WTC11 (cell line): ENCODE results near the gene EFCAB14. TPM values are rescaled to one million over a fixed set of nuclear protein-coding genes. Genes with fewer than 3 reads are reported as not detected.

Experiments used
- ATAC-seq: fragments of 200-7000 bp; cut with Tn5 transposase; 2 replicates; pipeline ENCODE4 v1.10.0; 2021; ENCODE audit warnings: mild to moderate bottlenecking, moderate library complexity
- CTCF ChIA-PET: fragments of 300-600 bp; sonication (Branson Sonifier 250); formaldehyde crosslinking; loops from one replicate; lab custom pipeline; 2021; ENCODE audit warnings: antibody characterized with exemption; lab: Charles Lee
- POLR2A ChIA-PET: fragments of 350-600 bp; sonication (Branson Sonifier 250); formaldehyde crosslinking; loops from one replicate; lab custom pipeline; 2021; ENCODE audit warnings: antibody characterized with exemption; lab: Charles Lee
- DNase-seq: peaks from one replicate; pipeline ENCODE4 v3.0.0; 2021; ENCODE audit warnings: low spot score
- H3K27ac Mint-ChIP-seq: 2 replicates; pipeline ENCODE4 v1.8.0; 2021; ENCODE audit warnings: mixed read lengths
- H3K27me3 Mint-ChIP-seq: 2 replicates; pipeline ENCODE4 v1.8.0; 2021; ENCODE audit warnings: low read depth, mild to moderate bottlenecking, moderate library complexity, mixed read lengths
- H3K36me3 Mint-ChIP-seq: 2 replicates; pipeline ENCODE4 v1.8.0; 2021; ENCODE audit warnings: mixed read lengths
- H3K4me1 Mint-ChIP-seq: 2 replicates; pipeline ENCODE4 v1.8.0; 2022; ENCODE audit warnings: mixed read lengths
- H3K4me3 Mint-ChIP-seq: 2 replicates; pipeline ENCODE4 v1.8.0; 2021; ENCODE audit warnings: mild to moderate bottlenecking, moderate library complexity, mixed read lengths
- H3K9me3 Mint-ChIP-seq: 2 replicates; pipeline ENCODE4 v1.8.0; 2021; ENCODE audit warnings: mixed read lengths
- CBFB ChIP-seq: sonication (generic); formaldehyde crosslinking; IDR thresholded peaks from 2 replicates; pipeline ENCODE4 v1.8.1; 2022; ENCODE audit warnings: mild to moderate bottlenecking, low read depth, missing genetic modification reagents
- EMX1 ChIP-seq: fragments of 250-450 bp; sonication (Bioruptor Pico); IDR thresholded peaks from 2 replicates; pipeline ENCODE4 v1.8.0; 2021; ENCODE audit warnings: mild to moderate bottlenecking
- ETV6 ChIP-seq: sonication (generic); formaldehyde crosslinking; IDR thresholded peaks from 2 replicates; pipeline ENCODE4 v1.8.1; 2022; ENCODE audit warnings: mild to moderate bottlenecking, missing genetic modification reagents
- FOXP1 ChIP-seq: sonication (generic); formaldehyde crosslinking; IDR thresholded peaks from 2 replicates; pipeline ENCODE4 v1.8.0; 2022; ENCODE audit warnings: missing genetic modification reagents, mild to moderate bottlenecking, moderate library complexity, borderline replicate concordance
- GABPB1 ChIP-seq: sonication (generic); formaldehyde crosslinking; IDR thresholded peaks from 2 replicates; pipeline ENCODE4 v1.8.1; 2023; ENCODE audit warnings: mild to moderate bottlenecking, missing genetic modification reagents
- GRHL2 ChIP-seq: fragments of 250-450 bp; sonication (Bioruptor Pico); IDR thresholded peaks from 2 replicates; pipeline ENCODE4 v1.8.0; 2022; ENCODE audit warnings: mild to moderate bottlenecking, moderate library complexity; ENCODE audit not compliant: insufficient replicate concordance, severe bottlenecking
- JUN ChIP-seq: sonication (generic); formaldehyde crosslinking; IDR thresholded peaks from 2 replicates; pipeline ENCODE4 v1.8.0; 2023; ENCODE audit warnings: mild to moderate bottlenecking, missing genetic modification reagents
- MYBL2 ChIP-seq: sonication (generic); formaldehyde crosslinking; IDR thresholded peaks from 2 replicates; pipeline ENCODE4 v1.8.1; 2023; ENCODE audit warnings: mild to moderate bottlenecking, moderate library complexity, missing genetic modification reagents
- NR1H2 ChIP-seq: sonication (generic); formaldehyde crosslinking; IDR thresholded peaks from 2 replicates; pipeline ENCODE4 v1.9.0; 2021; ENCODE audit warnings: mild to moderate bottlenecking, moderate library complexity, missing genetic modification reagents
- SMAD3 ChIP-seq: sonication (generic); formaldehyde crosslinking; IDR thresholded peaks from 2 replicates; pipeline ENCODE4 v1.8.0; 2022; ENCODE audit warnings: missing genetic modification reagents, mild to moderate bottlenecking, borderline replicate concordance
- ZBTB21 ChIP-seq: sonication (generic); formaldehyde crosslinking; IDR thresholded peaks from 2 replicates; pipeline ENCODE4 v1.8.1; 2023; ENCODE audit warnings: mild to moderate bottlenecking, missing genetic modification reagents, borderline replicate concordance
- ZNF317 ChIP-seq: sonication (generic); formaldehyde crosslinking; IDR thresholded peaks from 2 replicates; pipeline ENCODE4 v1.8.1; 2023; ENCODE audit warnings: low read depth, mild to moderate bottlenecking, moderate library complexity, missing genetic modification reagents, borderline replicate concordance
- ZNF671 ChIP-seq: fragments of 250-450 bp; sonication (Bioruptor Pico); IDR thresholded peaks from 2 replicates; pipeline ENCODE4 v1.8.0; 2021; ENCODE audit warnings: mild to moderate bottlenecking
- ZSCAN18 ChIP-seq: fragments of 250-450 bp; sonication (Bioruptor Pico); IDR thresholded peaks from 2 replicates; pipeline ENCODE4 v2.1.2; 2022; ENCODE audit warnings: mild to moderate bottlenecking, moderate library complexity
- total RNA-seq: library from RNA; stranded (reverse); gene quantifications from 3 replicates; pipeline ENCODE4 v1.2.3, GENCODE V29; 2021
- TF ChIP-seq, protein P1 (sequence below): sonication (generic); formaldehyde crosslinking; IDR thresholded peaks from 2 replicates; pipeline ENCODE4 v1.8.1; 2023; ENCODE audit warnings: mild to moderate bottlenecking, missing genetic modification reagents, moderate library complexity
- TF ChIP-seq, protein P2 (sequence below): sonication (generic); formaldehyde crosslinking; IDR thresholded peaks from 2 replicates; pipeline ENCODE4 v1.8.0; 2023; ENCODE audit warnings: missing genetic modification reagents, mild to moderate bottlenecking, borderline replicate concordance
- TF ChIP-seq, protein P3 (sequence below): sonication (generic); formaldehyde crosslinking; IDR thresholded peaks from 2 replicates; pipeline ENCODE4 v1.8.0; 2022; ENCODE audit warnings: mild to moderate bottlenecking, missing genetic modification reagents
- TF ChIP-seq, protein P4 (sequence below): fragments of 200-600 bp; IDR thresholded peaks from 2 replicates; pipeline ENCODE4 v1.8.0; 2022; ENCODE audit warnings: antibody characterized with exemption
- TF ChIP-seq, protein P5 (sequence below): sonication (generic); formaldehyde crosslinking; IDR thresholded peaks from 2 replicates; pipeline ENCODE4 v1.8.1; 2023; ENCODE audit warnings: mild to moderate bottlenecking, missing genetic modification reagents
- TF ChIP-seq, protein P6 (sequence below): fragments of 250-450 bp; sonication (Bioruptor Pico); conservative IDR thresholded peaks from 2 replicates; pipeline ENCODE4 v1.9.0; 2021; ENCODE audit warnings: mild to moderate bottlenecking
- TF ChIP-seq, protein P7 (sequence below): sonication (generic); formaldehyde crosslinking; IDR thresholded peaks from 2 replicates; pipeline ENCODE4 v1.8.1; 2022; ENCODE audit warnings: mild to moderate bottlenecking, moderate library complexity, missing genetic modification reagents

The EFCAB14 gene
- total RNA-seq, 1 experiment from 2014 or later, result 46.2 TPM

DNA sequence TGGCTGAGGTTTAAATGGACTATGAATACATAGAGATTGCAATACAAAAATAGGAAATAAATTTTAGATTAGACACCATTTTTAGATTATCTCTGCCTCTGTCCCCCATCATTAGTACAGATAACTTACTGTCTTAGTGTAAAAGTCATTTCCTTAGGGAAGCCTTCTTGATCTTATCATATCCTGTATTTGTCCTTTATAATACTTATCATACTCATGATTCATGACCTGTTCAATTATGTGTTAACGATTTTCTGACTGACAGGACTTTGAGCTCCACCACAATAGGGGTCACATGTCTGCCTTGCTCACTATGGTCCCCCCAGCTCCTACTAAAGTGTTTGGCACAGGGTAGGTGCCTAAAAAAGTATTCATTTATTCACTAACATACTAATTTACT lies 32.7 kb downstream of the EFCAB14 start:
- CTCF ChIA-PET, result no interaction called here
- H3K27ac Mint-ChIP-seq, result no peak overlapping the region
- ATAC-seq, result no peak

GRCh38 chr1:46684670-46685069 lies 34.2 kb downstream of the EFCAB14 start:
- Mint-ChIP-seq H3K4me3 (no peak overlapping the region), H3K36me3 (peaks cover 76% of the 10 kb centered on the region), H3K27me3 (no peaks in the 10 kb centered on the region), H3K4me1 (no peaks in the 10 kb centered on the region), H3K9me3 (no peaks in the 10 kb centered on the region), H3K27ac (no peak overlapping the region)
- ChIA-PET POLR2A (no interaction called here), CTCF (no interaction called here)
- ATAC-seq (no peak), DNase-seq (no peak)
- TF ChIP-seq EMX1 (CRISPR knock-in tag) (no peak), ZNF317 (no peak), FOXP1 (no peak)
- TF ChIP-seq, protein P1, sequence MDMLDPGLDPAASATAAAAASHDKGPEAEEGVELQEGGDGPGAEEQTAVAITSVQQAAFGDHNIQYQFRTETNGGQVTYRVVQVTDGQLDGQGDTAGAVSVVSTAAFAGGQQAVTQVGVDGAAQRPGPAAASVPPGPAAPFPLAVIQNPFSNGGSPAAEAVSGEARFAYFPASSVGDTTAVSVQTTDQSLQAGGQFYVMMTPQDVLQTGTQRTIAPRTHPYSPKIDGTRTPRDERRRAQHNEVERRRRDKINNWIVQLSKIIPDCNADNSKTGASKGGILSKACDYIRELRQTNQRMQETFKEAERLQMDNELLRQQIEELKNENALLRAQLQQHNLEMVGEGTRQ (CRISPR knock-in tag), result no peak
- TF ChIP-seq, protein P2, sequence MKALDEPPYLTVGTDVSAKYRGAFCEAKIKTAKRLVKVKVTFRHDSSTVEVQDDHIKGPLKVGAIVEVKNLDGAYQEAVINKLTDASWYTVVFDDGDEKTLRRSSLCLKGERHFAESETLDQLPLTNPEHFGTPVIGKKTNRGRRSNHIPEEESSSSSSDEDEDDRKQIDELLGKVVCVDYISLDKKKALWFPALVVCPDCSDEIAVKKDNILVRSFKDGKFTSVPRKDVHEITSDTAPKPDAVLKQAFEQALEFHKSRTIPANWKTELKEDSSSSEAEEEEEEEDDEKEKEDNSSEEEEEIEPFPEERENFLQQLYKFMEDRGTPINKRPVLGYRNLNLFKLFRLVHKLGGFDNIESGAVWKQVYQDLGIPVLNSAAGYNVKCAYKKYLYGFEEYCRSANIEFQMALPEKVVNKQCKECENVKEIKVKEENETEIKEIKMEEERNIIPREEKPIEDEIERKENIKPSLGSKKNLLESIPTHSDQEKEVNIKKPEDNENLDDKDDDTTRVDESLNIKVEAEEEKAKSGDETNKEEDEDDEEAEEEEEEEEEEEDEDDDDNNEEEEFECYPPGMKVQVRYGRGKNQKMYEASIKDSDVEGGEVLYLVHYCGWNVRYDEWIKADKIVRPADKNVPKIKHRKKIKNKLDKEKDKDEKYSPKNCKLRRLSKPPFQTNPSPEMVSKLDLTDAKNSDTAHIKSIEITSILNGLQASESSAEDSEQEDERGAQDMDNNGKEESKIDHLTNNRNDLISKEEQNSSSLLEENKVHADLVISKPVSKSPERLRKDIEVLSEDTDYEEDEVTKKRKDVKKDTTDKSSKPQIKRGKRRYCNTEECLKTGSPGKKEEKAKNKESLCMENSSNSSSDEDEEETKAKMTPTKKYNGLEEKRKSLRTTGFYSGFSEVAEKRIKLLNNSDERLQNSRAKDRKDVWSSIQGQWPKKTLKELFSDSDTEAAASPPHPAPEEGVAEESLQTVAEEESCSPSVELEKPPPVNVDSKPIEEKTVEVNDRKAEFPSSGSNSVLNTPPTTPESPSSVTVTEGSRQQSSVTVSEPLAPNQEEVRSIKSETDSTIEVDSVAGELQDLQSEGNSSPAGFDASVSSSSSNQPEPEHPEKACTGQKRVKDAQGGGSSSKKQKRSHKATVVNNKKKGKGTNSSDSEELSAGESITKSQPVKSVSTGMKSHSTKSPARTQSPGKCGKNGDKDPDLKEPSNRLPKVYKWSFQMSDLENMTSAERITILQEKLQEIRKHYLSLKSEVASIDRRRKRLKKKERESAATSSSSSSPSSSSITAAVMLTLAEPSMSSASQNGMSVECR, result no peak

More for the DNA sequence above, 32.7 kb downstream of the EFCAB14 start:
- TF ChIP-seq FOXP1 (no peak), JUN (CRISPR knock-in tag) (no peak), ZNF671 (CRISPR knock-in tag) (no peak), ETV6 (CRISPR knock-in tag) (no peak), SMAD3 (CRISPR knock-in tag) (no peak), GRHL2 (CRISPR knock-in tag) (no peak), MYBL2 (CRISPR knock-in tag) (no peak), NR1H2 (no peak), CBFB (CRISPR knock-in tag) (no peak), GABPB1 (CRISPR knock-in tag) (no peak), ZSCAN18 (CRISPR knock-in tag) (no peak), ZBTB21 (no peak)
- TF ChIP-seq, protein P3, sequence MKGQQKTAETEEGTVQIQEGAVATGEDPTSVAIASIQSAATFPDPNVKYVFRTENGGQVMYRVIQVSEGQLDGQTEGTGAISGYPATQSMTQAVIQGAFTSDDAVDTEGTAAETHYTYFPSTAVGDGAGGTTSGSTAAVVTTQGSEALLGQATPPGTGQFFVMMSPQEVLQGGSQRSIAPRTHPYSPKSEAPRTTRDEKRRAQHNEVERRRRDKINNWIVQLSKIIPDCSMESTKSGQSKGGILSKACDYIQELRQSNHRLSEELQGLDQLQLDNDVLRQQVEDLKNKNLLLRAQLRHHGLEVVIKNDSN (CRISPR knock-in tag), result no peak
- TF ChIP-seq, protein P4, sequence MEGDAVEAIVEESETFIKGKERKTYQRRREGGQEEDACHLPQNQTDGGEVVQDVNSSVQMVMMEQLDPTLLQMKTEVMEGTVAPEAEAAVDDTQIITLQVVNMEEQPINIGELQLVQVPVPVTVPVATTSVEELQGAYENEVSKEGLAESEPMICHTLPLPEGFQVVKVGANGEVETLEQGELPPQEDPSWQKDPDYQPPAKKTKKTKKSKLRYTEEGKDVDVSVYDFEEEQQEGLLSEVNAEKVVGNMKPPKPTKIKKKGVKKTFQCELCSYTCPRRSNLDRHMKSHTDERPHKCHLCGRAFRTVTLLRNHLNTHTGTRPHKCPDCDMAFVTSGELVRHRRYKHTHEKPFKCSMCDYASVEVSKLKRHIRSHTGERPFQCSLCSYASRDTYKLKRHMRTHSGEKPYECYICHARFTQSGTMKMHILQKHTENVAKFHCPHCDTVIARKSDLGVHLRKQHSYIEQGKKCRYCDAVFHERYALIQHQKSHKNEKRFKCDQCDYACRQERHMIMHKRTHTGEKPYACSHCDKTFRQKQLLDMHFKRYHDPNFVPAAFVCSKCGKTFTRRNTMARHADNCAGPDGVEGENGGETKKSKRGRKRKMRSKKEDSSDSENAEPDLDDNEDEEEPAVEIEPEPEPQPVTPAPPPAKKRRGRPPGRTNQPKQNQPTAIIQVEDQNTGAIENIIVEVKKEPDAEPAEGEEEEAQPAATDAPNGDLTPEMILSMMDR, result no peak
- TF ChIP-seq, protein P5, sequence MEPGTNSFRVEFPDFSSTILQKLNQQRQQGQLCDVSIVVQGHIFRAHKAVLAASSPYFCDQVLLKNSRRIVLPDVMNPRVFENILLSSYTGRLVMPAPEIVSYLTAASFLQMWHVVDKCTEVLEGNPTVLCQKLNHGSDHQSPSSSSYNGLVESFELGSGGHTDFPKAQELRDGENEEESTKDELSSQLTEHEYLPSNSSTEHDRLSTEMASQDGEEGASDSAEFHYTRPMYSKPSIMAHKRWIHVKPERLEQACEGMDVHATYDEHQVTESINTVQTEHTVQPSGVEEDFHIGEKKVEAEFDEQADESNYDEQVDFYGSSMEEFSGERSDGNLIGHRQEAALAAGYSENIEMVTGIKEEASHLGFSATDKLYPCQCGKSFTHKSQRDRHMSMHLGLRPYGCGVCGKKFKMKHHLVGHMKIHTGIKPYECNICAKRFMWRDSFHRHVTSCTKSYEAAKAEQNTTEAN (CRISPR knock-in tag), result no peak
- TF ChIP-seq, protein P6, sequence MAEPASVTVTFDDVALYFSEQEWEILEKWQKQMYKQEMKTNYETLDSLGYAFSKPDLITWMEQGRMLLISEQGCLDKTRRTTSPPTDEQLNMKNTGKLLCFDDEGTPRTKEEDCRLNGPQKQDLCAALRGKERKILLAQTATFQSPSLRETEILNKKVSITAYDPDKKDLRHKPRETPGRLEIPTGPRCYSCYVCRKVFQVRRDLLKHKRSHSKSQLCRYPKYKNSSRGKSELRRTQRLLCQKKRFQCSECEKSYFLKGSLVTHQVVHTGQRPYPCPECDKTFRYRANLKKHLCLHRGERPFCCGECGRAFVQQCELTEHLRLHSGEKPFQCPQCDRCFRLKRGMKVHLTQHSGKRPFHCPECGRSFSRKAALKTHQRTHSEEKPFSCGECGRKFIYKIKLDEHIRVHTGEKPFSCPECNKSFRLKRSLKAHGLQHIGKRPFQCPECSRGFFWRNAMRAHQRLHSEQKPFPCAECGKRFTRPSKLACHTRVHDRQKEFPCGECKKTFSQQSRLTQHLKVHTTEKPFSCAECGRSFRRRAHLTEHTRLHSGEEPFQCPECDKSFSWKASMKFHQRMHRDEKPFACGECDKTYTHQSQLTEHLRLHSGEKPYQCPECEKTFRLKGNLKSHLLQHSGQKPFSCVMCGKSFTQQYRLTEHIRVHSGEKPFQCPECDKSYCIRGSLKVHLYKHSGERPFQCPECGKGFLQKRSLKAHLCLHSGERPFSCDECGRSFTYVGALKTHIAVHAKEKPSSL (CRISPR knock-in tag), result no peak
- TF ChIP-seq, protein P7, sequence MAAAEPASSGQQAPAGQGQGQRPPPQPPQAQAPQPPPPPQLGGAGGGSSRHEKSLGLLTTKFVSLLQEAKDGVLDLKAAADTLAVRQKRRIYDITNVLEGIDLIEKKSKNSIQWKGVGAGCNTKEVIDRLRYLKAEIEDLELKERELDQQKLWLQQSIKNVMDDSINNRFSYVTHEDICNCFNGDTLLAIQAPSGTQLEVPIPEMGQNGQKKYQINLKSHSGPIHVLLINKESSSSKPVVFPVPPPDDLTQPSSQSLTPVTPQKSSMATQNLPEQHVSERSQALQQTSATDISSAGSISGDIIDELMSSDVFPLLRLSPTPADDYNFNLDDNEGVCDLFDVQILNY (CRISPR knock-in tag), result no peak
- no peak for DNase-seq
- Mint-ChIP-seq H3K27me3 (no peaks in the 10 kb centered on the region), H3K4me3 (no peak overlapping the region), H3K4me1 (no peaks in the 10 kb centered on the region), H3K36me3 (peaks cover 74% of the 10 kb centered on the region), H3K9me3 (no peaks in the 10 kb centered on the region)
- POLR2A ChIA-PET, result no interaction called here
